ENCODE data around the gene CPNE1. TPM values are rescaled to one million over a fixed set of nuclear protein-coding genes. Genes with fewer than 3 reads are reported as not detected.

CPNE1 gene
- total RNA-seq, 2 donors from 2014 or later: 125 to 126 TPM

DNA sequence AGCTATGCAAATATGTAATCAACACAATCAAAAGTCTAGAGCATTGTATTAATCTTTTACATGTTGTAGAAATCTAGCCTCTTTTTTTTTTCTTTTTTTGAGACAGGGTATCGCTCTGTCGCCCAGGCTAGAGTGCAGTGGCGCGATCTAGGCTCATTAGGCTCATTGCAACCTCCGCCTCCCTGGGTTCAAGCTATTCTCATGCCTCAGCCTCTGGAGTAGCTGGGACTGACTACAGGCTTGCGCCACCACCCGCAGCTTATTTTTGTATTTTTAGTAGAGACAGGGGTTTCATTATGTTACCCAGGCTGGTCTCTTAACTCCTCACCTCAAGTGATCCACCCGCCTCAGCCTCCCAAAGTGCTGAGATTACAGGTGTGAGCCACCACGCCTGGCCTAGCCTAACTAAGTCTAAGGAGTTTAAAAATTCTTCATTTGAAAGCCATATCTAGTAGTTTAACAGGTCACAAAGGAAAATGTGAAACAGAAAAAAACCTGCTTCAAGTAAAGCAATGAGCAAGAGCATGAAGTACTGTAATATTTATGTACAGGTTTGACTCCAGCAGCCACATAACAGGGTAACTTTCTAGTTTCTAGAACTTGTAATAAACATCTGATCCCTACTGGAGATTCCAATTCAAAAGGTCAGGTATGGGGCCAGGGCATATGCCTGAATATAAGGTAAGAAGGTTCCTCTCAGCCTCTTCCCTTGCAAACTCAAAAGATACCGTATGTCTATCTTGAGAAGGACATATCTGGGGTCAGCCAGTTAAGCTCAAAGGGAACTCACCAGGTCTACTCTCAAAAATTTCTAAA lies 4.4 kb downstream of the CPNE1 start:
- ATAC-seq (ENCODE audit: insufficient number of reproducible peaks, low FRiP score, low read depth) (no peak), DNase-seq (ENCODE audit: low spot score) (no peak)
- H3K27ac ChIP-seq: peak overlapping the region in 1 of 2 donors; percentile 10
- peaks cover 33 to 69% of the 10 kb centered on the region in 2 donors for H3K4me1 ChIP-seq (ENCODE audit: control insufficient read depth in 1 of 2, low read depth in 2 of 2)
- TF ChIP-seq CTCF (IDR thresholded peaks at IDR 0.05): no peak
- H3K9me3 ChIP-seq: no peaks in the 10 kb centered on the region
- H3K4me3 ChIP-seq: no peak overlapping the region
- H3K36me3 ChIP-seq: no peaks in the 10 kb centered on the region
- H3K27me3 ChIP-seq (replicated peaks; ENCODE audit: insufficient read depth): no peaks in the 10 kb centered on the region

- DNase-seq (ENCODE audit: low spot score) (no peak), ATAC-seq (ENCODE audit: insufficient number of reproducible peaks, low FRiP score, low read depth) (no peak)
- Histone ChIP-seq H3K27me3 (replicated peaks; ENCODE audit: insufficient read depth) (no peaks in the 10 kb centered on the region), H3K4me3 (no peak overlapping the region), H3K4me1 (ENCODE audit: control insufficient read depth in 1 of 2, low read depth in 2 of 2) (peaks cover 22 to 70% of the 10 kb centered on the region in 2 donors), H3K36me3 (peaks cover 20% of the 10 kb centered on the region), H3K9me3 (no peaks in the 10 kb centered on the region), H3K27ac (no peak overlapping the region)
- TF ChIP-seq CTCF (IDR thresholded peaks at IDR 0.05): no peak
Observed at GRCh38 chr20:35657271-35657670, 7.4 kb downstream of the CPNE1 start.

- ATAC-seq (ENCODE audit: insufficient number of reproducible peaks, low FRiP score, low read depth): no peak
- H3K27ac ChIP-seq: no peak overlapping the region
- DNase-seq (ENCODE audit: low spot score): no peak
- H3K27me3 ChIP-seq (replicated peaks; ENCODE audit: insufficient read depth): no peaks in the 10 kb centered on the region
- H3K4me3 ChIP-seq: no peak overlapping the region
- peaks cover 10 to 56% of the 10 kb centered on the region in 2 donors for H3K4me1 ChIP-seq (ENCODE audit: control insufficient read depth in 1 of 2, low read depth in 2 of 2)
- no peak for TF ChIP-seq CTCF (IDR thresholded peaks at IDR 0.05)
- H3K36me3 ChIP-seq: peaks cover 20% of the 10 kb centered on the region
- H3K9me3 ChIP-seq: no peaks in the 10 kb centered on the region
Observed at GRCh38 chr20:35654415-35654814, 10.3 kb downstream of the CPNE1 start.

- Histone ChIP-seq H3K27me3 (replicated peaks; ENCODE audit: insufficient read depth) (no peaks in the 10 kb centered on the region), H3K4me3 (no peak overlapping the region), H3K36me3 (peaks cover 20% of the 10 kb centered on the region), H3K9me3 (no peaks in the 10 kb centered on the region), H3K4me1 (ENCODE audit: control insufficient read depth in 1 of 2, low read depth in 2 of 2) (peaks cover 7 to 56% of the 10 kb centered on the region in 2 donors), H3K27ac (no peak overlapping the region)
- DNase-seq (ENCODE audit: low spot score) (no peak), ATAC-seq (ENCODE audit: insufficient number of reproducible peaks, low FRiP score, low read depth) (no peak)
- no peak for TF ChIP-seq CTCF (IDR thresholded peaks at IDR 0.05)
Observed at GRCh38 chr20:35653893-35654292, 10.8 kb downstream of the CPNE1 start.

GRCh38 chr20:35653430-35653734 lies 11.3 kb downstream of the CPNE1 start:
- no peak for DNase-seq (ENCODE audit: low spot score)
- TF ChIP-seq CTCF (IDR thresholded peaks at IDR 0.05): no peak
- no peak overlapping the region for H3K4me3 ChIP-seq
- H3K4me1 ChIP-seq (ENCODE audit: control insufficient read depth in 1 of 2, low read depth in 2 of 2): peaks cover 7 to 56% of the 10 kb centered on the region in 2 donors
- H3K27me3 ChIP-seq (replicated peaks; ENCODE audit: insufficient read depth): no peaks in the 10 kb centered on the region
- H3K9me3 ChIP-seq: no peaks in the 10 kb centered on the region
- H3K27ac ChIP-seq: no peak overlapping the region
- peaks cover 20% of the 10 kb centered on the region for H3K36me3 ChIP-seq
- no peak for ATAC-seq (ENCODE audit: insufficient number of reproducible peaks, low FRiP score, low read depth)

All from thoracic aorta (tissue), 2 donors.